CD4-positive, alpha-beta T cell treated with Interleukin-10 for 1 hour (primary cell): ENCODE data around the gene DOCK4.
A peak's percentile ranks its signal among the peaks of the same experiment; 100 is the strongest.

Experiments
- DNase-seq: peaks from one replicate; pipeline ENCODE4 v3.0.0-alpha.2; 2020

Gene DOCK4

DNA sequence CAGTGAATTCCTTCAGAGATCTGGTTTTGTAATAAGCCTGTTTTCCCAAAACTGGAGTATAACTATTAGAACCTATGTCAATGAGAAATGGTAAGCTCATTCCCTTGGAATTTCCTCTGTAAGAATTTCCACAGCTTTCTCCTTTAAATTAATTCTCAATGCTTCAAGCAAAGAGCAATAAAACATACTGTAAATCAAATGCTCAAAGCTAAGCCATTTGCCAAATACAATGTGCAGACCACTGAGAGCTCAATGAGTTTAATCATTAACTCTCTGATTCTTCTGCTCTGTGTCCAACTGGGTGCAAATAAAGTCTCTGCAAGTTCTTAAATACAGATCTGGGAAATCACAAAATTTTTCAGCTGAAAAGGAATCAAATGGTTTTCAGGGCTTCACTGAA is 416.3 kb downstream of the DOCK4 start:
- no peak for DNase-seq

DNA sequence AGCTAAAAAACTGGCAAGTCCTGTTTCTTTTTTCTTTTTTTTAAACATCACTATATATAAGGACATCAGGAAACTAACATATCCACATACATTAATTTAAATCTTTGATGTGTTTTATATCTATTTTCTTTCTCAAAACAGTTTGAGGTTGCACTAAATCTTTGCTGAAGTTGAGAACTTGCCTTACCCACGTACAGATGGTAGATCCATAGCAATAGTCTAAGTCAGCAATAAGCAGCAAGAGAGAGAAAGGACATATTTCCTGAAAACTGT is 417.2 kb downstream of the DOCK4 start:
- no peak for DNase-seq

DNA sequence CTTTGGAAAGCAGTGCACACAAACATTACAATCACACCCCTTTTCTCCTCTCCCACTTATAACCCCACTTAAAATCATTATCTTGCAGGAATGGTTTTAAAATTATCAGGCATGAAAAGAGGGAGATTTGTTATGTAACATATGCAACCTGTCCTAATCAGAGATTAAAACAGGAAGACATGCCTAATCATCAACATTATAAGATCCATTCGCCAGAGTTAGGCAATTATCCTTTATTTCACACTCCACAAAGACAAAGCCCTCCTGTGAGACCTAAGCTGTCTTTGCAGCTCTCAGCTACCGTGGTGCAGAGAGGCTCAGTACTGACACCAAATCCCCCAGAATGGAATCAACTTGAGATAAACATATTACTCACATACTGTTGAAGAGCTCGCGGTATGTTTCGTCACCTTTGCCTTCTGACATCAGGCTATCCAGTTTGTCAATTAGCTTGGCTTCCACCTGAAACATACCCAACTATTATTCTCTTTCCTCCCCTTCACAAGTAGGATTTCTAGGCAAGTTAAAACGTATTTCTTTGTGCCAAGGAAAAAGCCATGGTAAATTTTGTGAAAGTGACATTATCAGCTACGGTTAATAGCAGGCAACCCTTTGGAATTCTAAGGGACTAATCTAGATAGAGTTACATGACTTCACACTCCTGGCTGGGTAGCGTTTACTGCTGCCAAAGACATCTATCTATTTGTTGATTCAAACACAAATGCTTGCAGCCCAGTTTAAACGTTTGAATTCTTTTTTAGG is 417.7 kb downstream of the DOCK4 start:
- DNase-seq: no peak

DNA sequence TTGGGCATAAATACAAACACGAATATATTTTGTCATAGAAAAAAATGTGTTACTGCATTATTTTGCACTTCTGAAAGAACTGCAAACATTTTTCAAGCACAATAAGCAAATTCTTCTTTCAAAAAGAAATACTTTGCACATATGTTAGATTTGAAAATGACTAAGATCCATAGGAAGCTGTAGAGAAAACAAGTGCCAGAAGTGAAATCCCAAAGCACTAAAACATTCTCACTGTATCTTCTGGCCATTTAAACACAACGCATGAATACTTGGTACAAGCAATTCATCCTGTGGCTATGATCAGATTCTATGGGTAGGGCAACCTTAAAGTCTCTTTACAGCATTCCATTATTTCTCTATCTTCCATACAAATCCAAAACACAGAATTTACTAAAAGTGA is 418.5 kb downstream of the DOCK4 start:
- no peak for DNase-seq

DNA sequence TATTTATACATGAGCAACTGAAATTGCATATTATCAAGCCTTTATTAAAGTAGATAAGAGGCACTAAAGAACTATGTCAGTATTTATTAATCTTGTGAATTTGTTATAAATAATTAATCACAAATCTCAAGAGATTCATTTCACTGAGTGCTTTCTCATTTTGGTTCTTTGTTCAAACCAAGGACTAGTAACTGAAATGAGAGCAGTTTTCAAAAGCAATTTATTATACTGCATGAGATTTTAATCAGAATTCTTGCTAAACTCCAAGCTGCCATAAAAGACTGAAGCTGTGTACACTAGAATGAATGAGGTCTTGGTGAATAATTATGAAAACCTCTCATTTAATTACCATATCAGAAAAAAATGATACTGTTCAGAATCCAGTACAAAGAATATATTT is 419.1 kb downstream of the DOCK4 start:
- no peak for DNase-seq

DNA sequence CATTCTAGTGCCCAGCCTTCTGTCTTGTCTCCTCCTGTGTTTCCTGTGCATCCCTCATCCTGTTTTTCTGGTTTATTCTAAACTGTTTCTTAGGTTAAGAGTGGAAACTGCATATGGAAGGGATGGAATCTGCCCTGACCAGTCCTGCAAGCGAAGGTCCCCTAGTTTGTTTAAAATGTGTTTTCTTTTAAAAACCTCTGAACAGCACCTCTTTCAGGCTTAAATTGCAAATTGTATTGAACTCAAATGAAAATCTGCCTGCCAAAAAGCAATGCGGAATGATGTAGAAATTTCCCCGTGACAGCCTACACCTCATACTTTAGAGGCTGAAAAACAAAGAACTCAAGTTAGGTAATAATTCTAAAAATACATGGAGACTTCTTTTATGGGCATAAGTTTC is 421.1 kb downstream of the DOCK4 start:
- DNase-seq: no peak

DNA sequence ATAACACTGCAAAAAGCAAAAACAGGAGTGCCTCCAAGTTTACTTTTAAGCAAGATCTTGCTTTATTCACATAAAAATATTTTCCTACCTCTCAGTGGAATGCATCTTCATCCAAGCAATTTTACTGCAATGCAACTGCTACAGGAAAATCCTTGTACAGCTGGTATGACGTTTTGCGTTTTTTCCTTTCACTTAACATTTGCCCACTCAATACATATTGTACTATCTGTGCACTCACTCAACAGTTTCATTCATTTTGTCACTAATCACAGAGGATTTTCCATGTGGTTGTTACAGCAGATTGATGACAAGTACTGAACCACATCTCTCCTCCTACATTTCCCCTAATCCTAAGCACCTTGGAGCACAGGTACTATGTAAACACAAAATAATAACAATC is 421.9 kb downstream of the DOCK4 start:
- DNase-seq: no peak

DNA sequence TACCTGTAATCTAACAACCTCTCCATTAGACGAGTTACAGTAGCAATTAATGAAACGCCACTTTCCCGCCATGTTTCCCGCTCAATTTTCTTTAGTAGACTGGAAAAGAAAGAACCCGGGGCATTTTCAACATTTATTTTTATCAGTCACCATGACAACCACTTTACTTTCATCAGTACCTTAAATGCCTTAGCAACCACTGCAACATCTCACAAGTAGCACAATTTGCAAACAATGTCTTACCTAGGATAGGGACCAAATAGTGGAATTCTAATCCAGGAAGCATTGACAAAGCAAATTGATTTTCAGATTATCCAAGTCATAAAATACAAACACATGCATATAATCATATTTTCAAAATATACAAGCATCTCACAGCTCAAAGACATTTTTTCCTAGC is 422.3 kb downstream of the DOCK4 start:
- no peak for DNase-seq

DNA sequence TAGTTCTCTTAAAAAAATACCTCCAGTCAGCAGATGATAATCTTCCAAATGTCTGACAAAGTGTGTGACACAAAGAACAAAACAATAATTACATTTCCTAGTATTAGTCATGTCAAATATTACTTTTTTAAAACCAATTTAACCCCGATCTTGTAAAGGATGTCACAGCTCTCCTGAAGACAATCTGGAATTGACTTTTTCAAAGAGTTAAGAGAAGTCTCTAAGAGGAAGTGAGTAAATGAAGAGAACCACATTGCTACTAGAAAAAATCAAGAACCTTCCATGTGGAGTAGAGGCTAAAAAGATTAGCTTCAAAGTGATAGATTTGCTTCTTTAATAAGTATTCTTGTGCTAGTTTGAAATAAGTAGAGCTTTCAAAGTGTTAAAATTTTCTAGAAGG is 425.7 kb downstream of the DOCK4 start:
- DNase-seq: no peak

DNA sequence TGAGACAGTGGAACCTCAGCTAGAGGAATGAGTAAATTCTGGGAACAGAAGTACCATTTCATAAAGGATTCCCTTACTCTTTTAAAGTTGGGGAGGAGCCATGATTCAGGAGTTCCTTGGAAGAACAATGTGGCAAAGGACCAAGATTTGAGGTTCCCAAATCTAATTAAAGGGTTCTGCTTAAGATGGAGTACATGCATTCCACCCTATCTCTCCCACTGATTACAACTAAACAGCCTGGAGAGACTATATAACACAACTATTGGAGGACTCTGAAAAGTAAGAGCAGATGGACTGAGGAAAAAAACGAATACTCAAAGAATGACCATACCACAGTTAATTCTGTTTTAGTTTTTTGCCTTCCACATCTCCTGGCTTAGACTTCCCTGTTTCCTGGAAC is 431.0 kb downstream of the DOCK4 start:
- DNase-seq: no peak

DNA sequence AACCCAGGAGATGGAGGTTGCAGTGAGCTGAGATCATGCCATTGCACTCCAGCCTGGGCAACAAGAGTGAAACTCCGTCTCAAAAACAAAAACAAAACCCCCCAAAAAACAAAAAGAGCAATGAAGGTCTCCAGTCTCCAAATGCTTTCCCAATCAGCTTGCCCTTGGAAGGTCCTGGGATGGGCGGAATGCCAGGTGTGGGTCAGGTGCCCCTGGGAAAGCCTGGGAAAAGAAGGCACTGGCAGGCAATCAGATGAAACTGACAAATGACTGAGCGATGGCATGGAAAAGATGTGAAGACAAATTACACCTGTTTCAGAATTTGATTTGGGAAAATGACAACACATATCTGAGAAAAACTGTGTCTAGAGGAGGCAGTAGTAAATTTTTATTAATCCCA is 433.5 kb downstream of the DOCK4 start:
- DNase-seq: no peak

DNA sequence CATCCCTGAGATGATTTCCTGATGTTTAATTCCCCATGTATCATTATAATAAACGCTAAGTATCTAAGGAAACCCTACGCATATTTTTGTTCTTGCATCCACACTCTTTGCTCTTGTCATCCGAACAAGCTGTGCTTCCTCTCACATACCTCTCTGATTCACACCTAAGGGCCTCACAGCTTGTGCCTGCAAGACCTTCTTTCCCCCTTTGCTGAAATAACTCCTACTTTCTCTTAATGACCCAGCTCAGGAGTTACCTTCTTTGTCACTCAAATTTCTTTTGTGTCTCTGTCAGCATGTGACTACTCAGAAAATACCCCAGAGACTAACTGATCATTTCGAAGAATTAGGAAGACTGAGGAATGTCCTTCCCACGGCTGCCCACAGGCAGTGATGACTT is 434.6 kb downstream of the DOCK4 start:
- no peak for DNase-seq

DNA sequence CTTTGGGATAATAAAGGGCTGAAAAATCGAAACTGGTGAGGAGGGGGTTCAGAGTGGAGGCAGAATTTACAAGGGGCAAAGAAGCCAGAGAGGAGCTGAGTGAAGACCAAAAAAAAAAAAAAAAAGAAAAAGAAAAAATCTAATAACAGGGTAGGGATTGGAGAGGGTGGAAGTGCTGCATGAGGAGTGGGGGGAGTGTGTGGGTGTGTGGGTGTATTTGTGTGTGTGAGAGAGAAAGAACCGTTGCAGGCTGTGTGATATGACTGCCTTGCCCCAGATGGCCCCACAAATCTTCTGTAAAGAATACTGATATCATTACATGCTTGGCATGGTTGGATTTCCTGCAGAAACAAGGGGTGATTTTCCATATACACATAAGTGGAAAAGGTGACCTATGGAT is 436.1 kb downstream of the DOCK4 start:
- no peak for DNase-seq

DNA sequence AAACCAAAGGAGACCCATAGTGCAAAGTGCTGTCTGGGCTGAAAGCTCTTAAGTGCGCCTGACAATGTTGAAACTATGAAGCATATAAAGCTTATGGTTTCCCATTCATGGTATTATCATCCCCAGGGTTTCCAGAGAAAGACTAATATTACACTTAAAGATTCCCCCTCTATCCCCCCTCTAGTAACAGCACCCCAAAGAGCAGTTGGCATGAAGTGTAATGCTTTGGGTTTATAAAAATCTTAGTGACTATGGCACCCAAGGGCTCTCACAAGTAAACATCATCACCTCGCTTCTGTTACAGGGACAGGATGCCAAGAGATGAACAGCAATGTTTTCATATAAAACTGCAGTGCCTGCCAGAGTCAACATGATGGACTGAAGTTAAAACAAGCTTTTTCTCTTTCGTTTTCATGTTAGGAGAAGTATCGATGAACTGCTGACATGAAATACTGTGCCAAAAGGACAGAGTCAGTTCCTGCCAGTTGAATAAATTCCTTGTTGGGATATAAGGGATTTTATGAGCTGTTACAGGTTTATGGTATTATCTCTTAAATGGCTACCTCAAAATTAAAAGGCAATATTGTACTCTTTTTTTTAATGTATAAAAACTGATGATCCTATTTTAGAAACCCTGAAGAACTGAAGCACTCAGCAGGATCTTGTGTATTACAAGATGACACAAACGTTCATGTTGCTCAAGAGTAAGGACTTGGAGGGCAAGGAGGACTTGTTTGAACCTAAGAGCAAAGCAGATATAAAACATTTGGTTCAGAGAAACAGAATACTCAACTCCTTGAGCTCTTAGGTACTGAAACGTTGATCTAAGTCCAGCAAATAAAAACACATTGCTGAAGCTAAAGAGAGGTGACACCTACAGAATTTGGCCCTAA is 440.2 kb downstream of the DOCK4 start:
- no peak for DNase-seq

DNA sequence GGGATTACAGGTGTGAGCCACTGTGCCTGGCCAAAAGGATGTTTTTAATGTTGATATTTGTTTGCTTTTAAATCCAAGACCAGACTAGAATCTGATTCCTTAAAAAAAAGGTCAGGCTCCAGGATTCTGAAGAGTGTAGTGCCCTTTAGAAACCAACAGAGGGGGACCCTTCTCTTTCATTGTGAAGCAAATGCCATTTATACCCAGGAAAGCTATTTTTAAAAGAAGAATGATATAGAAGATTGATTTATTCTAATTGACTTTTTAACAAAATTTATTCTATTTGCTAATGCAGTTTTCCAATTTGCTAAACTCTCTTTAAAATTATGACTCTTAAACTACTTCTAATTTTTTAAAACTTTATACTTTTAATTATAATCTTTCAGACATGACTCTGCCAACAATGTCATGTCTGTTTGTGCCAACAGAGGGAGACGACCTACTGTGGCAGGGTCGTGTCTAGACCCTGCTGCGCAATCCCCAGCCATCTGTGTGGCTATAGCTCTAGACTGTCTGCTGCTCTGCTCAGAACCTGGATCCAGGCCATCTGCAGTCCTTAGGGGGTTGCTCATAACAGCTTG is 442.9 kb downstream of the DOCK4 start:
- DNase-seq: no peak

DNA sequence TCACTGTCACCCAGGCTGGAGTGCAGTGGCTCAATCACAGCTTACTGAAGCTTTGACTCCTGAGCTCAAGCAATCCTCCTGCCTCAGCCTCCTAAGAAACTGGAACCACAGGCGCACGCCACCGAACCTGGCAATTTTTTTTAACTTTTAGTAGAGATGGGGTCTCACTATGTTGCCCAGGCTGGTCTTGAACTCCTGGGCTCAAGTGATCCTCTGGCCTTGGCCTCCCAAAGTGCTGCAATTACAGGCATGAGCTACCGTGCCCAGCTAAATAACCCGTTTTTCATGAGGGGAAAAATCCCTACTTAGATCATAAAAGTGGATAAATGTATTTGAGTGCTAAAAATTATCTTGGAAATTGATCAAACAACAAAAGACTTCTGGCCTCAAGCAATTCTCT is 443.4 kb downstream of the DOCK4 start:
- no peak for DNase-seq

DNA sequence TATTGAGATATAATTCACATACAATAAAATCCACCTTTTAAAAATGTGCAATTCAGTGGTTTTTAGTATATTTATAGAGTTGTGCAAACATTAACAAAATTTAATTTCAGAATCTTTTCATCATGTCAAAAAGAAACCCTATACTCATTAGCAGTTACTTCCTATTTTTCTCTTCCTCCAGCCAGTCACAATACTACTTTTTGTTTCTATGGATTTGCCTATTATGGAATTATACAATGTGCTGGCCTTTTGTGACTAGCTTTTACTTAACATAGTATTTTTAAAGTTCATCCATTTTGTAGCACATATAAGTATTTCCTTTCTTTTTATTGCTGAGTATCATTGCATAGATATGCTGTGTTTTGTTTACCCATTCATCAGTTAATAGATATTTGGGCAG is 444.0 kb downstream of the DOCK4 start:
- no peak for DNase-seq

DNA sequence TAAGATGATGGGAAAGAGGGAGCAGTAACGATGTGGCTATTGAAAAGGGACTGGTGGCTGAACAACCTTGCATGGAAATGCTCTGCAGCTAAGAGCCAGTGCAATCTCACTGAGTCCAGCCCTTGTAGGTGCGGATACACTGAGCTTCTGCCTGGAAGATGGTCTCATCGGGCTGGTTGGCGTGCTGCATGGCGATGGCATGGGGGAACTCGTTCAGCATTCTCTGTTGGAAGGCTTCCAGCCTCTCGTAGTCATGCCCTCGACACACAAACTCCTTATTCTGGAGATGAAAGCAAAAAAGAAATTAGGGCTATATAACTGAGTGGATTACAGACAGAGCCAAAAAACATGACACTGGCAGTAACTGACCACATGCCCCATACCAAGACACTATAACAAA is 446.2 kb downstream of the DOCK4 start:
- DNase-seq: no peak

DNA sequence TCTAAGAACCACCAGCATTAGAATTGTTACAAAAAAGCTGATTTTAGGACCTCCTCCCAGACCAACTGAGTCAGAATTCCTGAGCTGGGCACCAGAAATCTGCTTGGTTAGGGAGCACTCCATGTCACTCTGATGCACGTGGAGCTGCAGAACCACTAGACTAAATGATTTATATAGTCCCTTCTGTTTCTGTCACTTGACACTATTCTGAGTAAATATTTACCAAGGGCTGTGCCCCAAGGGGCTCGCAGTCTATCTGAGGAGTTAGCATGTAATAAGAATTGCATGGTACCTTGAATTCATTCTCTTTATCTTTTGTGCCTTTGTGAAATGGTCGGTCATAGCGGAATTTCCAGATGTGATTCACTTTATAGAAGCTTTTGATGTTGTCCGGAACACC is 447.9 kb downstream of the DOCK4 start:
- no peak for DNase-seq

DNA sequence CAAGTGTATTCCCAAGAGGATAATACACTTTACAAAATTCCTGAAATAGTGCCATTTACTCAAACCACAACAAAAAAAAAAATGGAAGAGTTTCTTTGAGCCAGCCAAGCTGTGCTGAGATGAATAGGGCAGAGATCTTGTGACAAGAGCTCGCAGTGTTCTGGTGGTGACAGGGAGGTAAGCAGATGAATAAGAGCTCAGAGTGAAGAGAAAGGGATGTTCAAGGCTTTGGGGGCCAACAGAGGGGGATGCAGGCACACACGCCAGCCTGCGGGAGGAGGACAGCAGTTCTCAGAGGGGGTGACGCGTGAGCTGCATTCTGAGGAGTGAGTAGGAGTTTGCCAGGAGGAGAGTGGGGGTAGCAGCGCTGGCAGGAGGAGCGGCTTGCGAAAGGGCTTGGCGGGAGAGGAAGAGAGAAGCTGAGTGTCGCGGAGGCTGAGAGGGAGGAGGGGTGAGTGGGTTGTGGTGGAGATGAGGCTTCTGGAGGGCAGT is 449.5 kb downstream of the DOCK4 start:
- DNase-seq: no peak

DNA sequence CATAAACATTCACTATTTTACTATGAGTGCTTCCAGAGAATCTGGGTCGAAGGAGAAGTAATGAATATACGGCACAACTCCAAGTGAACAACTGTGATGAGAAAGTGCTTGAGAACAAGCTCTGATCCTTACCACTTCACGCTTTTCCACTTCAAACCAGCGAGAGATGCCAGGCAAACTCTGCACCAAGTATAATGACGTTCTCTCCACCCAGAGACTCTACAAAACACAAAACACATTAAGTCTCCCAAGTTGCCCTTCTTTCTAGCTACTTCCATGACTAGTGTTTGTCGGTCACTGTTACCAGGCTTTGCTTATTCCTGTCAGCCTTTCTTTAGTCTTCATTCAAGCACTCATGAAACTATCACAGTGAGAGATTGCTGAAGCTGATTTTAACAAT is 450.8 kb downstream of the DOCK4 start:
- no peak for DNase-seq

DNA sequence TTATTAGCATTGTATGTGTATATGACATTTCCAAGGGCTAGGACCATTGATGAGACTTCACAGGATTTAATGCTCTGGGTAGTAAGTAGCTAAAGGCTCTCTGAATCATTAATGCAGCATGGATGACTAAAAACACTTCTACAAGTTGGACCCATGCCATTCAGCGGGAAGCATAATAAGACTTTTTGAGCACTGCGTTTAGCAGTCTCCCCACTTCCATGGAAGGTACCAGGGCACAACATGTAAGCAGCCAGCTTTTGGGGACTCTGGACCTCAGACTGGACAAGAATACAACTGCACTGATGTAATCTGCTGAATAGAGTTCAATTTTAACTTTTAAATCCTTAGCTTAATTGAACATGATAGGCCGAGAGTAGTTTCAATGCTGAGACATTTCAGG is 452.2 kb downstream of the DOCK4 start:
- DNase-seq: no peak

DNA sequence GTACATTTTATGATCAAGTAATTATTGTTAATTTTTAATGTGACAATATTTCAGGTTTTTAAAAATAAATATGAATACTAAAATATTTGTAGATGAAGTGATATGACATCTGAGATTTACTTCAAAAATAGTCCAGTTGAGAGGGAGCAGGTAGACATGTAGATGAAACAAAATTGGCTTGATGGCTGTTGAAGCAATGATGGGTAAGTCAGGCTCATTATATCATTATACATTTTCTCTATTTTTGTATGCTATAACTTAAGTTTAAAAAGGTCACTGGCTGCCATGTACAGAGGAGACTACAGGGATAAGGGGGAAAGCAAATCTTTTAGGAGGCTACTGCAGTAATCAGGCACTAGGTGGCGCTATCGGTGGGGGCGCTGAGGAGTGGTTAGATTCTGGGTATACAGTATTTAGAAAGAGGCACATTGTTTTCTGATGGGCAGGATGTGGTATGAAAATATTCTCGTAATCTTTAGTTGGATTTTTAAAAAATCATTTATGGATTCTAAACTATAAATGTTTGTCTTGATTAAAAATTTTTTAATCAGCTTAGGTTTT is 454.1 kb downstream of the DOCK4 start:
- DNase-seq: peak; percentile 46

DNA sequence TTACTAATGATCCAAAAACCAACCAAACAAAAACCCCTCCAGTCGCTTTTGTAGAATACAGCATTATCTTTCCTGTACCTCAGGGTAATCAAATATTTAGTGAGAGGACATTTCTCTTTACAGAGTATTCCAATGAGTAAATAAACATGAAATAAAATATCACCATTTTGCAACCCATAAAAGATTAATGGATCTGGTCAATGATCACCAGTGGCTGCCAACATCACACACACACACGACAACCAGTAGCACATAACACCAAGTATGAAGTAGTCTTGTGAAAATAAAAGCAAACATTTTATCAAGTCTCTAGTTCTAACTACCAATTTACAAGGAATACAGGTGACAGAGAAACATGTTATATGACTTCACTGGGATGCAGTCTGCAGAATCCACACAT is 455.3 kb downstream of the DOCK4 start:
- no peak for DNase-seq
